Cortex of kidney (tissue), 1 donor: ENCODE measurements around the gene DUSP9.

ENCODE experiments used
- DNase-seq: peaks from one replicate; lab custom pipeline; 2025; lab: John Stamatoyannopoulos, UW

The DUSP9 gene

DNA sequence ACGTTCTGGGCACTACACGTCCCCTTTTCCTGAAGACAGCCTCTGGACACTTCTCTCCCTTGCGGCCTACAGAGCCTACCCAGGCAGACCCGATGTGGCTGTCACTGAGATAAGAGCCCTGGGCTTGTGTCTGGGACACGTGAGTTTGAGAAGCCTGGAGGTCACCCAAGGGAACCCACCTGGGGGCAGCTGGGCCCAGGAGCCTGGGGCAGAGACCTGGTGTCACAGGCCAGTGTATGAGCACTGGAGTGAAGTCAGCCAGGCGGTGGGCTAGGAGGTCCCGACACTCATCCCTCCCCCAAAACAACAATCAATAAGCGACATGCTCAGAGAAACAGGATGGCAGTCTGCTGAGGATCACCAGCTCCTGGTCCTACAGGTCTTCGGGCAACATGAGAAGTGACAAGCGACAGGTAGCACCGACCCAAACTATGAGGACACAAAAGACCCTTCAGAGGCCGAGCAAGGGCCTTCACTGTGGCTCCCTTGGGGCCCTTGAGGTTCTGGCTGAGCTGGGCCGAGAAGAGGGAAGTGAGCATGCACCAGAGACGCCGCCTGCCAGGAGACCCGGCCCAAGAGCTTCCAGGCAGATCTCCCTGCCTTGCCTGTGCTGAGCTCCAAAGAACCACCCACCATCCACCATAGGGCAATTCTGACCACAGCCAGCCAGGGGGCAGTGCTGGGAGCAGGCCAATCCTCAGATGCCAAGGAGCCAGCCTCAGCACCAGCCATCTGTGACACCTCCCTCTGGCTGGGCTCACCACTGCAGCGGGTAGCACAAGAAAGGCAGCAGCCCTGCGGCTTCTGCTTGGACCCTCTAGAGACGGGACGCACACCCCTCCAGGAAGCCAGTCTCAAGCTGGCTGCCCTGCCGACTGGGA is 11.0 kb upstream of the DUSP9 start:
- no peak for DNase-seq

DNA sequence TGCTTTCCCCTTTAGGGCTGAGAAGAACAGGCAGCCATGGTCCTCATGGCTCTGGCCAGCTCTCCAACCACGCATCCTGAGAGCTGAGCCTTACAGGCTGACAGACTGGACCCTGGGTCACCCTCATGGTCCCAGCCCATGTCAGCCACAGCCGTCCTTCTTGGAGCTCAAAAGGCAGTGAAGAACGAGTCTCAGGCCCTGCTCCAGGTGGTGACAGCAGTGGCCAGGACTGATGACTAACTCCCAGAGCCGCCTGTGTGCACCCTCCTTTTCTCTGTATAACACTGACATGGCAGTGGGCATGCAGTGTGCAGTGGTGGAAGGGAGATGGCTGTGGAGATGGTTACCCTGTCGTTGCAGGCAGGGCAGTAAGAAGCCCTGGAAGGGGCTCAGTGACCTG is 10.3 kb upstream of the DUSP9 start:
- no peak for DNase-seq

DNA sequence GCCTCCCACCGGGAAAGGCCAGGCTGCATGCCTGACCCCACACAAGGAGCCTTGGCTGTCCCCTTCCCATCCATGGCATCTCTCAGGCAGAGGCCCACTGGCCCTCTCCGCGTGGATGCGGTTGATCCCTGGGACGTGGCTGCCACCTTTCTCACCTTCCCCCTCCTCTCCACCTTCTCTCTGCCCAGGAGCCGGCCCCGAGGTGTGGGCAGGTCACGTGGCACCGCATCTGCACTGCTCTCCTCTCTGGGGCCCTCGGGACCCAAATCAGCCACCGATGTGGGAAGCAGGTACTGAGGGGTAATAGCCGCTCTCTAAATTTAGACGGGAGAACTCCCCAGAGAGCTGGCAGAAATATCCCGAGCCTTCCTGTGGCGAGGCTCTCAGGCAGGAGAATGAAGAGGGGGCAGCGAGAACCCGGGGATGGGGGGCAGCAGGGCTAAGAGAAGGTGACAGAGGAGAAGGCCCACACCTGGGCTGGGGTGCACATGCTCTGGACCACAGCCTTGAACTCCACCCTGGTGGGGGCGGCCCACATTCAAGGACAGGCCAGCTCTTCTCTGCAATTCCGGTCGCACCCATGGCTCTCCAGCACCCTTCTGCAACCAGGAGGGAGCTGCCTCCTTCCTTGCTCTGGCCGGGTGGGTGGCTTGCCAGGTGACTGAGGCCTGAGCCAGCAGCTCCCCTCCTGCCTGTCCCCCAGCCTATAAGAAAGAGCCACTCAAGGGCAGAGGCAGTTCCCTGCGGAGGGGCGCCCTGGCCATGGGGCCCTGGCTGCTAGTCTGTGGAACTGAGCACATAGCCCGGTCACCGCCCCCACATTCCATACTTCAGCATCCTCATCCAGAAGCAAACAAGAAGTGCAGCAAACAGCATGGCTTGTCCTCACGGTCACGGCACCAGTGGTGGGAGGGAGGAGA is 9.6 kb upstream of the DUSP9 start:
- no peak for DNase-seq

DNA sequence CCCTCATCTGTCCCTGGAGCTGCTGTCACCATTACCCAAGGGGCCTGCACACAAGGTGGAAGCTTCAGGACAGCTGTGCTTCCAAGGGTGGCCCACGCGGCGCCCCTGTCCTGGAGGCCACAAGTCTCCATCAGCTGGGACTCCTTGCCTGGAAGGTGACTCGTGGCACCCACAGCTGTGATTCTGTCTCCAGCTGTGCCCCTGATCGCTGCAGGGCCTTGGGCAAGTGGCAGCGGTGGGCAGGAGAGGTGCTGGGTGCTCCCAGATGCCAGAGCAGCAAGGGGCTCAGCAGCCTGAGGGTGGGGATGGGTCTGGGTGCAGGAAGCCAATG is 9.0 kb upstream of the DUSP9 start:
- no peak for DNase-seq

DNA sequence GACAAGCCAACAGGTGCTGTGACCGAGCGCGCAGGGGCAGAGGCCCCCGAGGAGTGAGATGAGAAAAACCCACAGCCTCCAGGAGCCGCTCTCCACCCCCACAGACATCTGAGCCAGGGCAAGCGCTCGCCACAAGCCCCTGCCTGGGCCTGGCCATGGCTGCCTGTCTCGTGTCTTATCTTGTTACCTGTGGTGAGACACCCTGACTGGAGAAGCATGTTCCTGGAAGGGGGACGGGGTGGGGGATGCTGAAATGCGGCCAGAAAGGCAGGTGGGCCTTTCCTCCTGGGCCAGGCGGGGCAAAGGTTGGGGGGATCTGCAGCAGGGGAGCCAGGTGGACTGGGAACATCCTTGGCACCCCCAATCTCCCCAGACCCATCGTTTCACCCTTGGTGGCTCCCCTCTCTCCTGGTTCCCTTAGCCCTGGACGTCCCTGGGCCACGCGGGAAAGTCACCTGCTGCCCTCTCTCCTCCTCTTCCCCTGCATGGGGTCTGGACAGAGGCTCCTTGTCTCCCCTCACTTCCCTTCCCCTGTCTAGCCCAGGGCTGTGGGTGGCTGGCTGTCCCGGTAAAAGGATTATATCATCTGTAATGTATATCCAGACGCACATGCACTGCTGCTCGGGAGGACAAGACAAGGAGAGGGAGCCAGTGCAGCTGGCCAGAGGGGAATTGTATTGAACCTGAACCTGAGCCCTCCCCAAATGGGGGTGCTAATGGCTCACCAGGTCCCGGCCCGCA is 8.4 kb upstream of the DUSP9 start:
- no peak for DNase-seq

DNA sequence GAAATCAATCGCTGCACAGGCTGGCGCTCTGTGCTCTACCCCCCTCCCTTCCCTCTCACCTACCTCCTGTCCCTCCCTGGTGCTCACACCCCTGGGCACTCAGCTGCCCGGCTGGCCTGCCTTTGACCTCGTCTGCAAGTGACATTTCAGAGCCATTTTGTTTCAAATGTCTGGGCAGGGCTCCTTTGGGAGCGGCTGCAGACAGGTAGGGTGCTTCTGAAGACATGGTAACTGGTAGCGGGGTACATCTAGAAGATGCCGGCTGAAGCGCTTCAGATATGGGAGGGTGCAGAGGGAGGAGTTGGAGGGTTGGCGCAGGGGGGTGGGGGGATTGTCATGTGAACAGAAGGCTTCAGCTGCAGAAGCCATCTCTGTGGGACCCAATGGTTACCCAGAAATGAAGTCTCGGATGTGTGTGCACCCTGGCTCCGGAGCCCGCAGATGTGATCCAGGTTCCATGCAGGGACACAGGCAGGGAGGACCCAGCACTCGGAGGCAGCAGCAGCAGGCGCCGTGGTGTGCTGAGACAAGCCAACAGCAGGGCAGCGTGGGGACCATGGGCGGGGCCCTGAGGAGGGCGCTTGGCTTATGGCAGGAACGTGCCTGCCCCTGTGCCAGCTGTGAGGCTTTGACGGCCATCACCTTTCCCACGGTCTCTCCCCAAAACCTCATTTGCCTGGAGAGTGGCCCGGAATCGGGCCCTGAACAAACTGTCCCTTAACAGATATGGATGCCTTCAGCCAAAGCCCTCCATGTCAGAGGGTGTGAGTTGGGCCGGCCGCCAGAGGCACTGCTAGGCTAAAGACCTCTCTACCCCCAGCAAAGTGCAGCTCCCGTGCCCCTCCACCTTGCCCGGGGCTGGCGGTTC is 7.6 kb upstream of the DUSP9 start:
- DNase-seq, result no peak

DNA sequence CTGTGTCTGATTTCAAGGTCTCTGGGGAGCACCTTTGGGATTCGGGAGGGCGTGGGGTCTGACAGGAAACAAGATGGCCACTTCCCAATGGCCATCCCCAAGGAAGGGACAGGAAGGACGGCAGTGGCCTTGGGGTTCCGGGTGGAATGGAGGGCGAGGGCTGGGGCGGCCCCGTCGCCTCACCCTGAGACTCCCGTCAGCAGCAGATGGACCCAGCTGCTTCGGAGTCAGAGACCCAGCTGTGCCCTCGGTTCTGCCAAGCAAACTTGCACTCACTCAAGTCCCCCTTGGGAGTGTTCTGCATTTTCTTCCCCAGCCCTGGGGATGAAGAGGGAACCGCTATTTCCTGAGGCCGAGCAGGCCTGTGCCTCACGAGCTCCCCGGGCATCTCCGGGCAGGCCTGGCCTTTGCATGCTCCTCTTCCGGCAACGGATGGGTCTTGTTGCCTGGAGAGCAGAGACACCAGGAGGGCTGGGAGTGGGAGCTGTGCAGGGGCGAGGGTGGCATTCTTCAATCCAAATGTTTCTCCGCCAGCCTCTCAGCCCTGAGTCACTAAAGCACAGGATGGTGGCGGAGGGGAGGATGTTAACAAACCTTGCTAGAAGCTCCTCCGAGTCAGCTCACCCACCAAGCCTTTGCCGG is 6.8 kb upstream of the DUSP9 start:
- DNase-seq, result no peak

DNA sequence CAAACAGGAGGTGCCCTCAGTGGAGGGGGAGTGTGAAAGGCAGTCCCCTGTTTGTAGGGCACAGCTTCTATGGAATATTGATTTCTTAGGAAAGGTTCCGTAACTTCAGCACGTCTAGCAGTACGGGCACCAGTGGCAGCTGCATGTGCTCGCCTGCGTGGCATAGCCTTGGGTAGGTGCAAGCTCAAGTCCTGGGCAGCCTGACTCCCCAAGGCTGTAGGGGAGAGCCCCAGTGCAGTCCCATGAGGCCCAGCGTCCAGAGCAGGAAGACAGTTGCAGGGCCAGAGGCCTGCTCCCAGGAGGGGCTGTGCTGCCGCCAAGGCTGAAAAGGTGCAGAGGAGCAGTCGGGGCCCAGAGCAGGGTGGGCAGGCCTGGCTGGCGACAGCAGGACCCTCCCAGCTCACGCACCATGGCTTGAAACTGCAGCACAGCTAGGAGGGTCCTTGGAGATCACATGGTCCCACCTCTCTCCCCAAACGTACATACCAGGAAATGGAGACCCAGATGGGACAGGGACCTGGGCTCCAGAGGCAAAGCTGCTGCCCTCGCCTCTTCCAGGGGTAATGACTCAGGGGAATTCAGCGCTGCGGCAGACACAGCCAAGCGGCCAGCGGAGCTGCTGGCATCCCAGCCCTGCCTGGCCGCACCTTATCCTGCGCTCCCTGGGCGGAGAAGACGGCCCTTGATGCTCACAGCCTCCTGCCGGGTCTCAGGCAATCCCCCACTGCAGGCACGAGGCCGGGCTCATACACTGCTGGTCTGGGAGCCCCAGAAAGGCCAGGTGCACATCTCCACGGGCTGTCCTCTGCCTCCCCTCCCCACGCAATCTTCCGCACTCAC is 6.0 kb upstream of the DUSP9 start:
- no peak for DNase-seq

DNA sequence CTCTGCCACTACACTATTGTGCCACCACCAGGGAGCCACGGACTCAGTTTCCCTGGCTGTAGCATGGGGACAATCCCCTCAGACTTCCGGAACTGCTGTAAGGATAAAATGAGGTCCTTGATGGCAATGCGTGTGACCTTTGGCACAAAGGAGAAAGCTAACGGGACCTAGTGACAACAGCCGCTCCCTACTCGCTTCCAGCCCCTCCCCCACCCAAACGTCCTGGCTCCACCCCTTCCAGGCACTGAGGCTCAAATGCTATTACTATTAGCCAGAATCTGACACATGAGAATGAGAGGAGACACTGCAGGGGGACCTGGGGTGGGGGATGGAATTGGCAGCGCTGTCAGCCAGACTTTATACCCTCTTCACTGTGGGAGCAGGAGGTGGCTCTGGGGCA is 5.4 kb upstream of the DUSP9 start:
- no peak for DNase-seq

DNA sequence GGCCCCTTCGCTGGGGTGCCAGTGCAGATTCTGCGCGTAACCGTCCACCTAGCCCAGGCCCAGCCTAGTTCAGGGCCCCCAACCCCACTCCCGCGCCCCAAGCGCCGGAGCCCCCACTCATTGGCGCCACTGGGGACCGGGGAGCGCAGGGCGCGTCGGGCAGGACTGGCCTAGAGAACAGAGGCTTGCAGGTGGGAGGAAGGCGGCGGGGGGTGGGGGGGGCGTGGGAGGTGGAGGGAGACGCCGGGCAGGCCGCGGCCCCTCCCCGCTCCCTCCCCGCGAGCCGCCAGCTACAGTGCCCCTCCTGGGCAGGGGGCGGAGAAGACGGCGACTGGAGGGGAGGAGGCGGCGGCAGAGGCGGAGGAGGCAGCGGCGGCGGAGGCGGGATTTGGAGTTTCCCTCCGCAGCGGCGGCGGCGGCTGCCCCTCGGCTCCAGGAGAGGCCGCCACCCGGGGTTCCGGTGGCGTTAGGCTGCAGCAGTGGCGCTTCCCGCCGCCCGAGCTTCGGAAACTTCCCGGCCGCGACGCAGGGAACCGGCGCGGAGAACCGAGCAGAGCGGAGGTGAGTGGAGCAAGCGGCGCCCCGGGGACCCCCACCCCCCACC is 4.8 kb upstream of the DUSP9 start:
- no peak for DNase-seq

DNA sequence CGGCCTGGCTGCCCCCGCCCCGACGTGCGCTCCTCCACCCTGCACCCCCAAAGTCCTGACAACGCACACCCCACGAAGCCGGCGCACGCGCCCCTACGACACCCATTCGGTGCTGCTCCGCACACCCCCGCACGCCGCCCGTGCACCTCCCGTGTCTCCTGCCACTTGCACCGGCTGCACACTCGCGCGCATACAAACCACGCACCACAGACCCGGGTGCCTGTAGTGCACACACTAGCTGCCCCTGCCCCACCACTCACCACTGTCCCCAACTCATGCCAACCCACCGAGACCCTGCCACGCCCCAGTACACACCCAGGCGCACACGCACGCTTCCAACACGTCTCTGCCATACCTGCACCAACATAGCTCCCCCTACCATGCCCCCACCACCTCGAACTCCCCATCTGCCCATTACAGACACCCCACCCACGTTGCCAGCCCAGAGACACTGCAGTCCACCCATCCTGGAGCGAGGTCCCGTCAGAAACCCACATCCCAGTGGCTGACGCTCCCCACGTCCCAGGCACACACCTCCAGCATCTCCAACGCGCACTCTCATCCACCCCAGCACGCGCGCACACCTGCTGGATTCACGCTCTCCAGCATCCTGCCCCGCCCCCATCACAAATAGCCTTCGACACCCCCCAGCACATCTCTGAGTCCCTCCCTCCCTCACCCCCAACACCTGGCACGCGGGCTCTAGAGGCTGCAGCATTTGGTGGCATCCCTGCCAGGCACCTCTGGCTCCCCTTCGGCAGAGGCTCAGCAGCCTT is 4.2 kb upstream of the DUSP9 start:
- no peak for DNase-seq

DNA sequence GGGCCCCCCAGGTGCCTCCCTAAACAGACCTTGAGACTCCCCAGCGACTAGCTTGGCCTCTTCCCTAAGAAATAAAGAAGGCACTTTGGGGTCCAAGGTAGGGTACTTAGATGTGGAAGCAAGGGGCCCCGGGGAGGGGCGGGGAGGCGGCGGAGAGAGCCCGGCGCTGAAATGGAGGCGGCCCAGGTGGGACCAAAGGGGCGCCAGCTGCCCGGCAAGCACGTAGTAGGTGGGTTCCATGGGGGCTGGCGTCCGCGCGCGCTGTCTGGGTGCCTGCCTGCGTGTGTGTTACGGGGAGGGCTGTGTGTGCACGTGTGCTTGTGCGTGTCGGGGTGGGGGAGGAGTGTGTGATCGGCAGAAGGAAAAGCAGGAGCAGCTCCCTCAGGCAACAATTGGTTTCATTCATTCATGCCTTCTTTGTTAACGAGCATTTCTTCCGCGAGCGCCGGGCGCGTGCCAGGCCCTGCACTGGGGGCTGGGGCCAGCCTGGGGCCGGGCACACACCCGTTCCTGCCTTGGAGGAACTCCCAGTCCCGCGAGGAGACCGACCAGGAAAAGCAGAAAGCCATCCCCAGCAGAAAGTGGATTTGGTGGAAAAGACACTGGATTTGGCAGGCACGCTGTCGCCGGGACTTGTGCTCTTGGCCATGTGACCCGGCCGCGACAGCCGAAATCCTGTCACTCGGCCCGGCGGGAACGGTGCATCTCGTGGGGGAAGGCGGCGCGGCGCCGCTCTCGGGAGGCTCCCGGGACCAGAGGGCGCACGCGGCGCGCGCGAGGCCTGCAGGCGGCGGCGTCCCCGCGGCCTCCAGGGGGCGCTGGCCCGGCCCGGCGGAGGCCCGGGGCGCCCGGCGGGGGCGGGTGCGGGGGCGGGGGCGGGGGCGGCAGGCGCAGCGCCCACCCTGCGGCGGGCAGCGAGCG is 3.3 kb upstream of the DUSP9 start:
- DNase-seq, result no peak

DNA sequence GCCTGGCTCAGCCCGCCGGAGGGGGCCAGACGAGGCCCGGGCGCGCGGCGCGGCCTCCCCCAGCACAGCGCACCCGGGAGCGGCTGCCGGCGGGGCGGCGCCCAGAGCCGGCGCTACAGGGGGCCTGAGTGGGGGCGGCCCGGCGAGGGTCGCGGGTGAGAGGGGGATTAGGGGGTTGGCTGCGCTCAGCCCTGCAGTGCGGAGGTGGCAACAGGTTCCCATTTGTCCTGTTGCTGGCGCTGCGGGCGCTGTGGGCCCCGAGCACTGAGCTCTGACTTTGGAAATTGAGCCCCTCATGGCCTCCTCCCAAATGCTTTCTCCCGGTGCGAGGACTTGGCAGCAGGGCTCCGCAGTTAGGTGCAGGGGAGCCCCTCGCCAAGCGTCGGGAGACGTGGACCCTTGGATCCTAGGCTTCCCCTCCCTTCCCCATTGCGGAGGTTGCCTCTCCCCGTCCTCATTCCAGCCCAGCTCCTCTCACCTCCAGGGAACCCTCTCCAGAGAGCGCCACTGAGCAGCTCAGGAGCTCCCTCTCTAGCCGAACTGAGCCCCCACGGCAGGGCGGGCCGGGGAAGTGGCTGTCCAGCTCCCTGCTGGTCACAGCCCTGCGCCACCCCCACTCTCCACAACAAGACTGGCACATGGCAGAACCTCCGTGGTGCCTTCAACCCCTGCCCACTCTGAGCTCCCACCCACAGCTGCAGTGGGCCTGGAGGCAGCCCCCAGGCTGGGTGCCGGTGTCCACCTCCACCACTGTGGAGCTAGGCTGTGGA is 2.5 kb upstream of the DUSP9 start:
- DNase-seq, result no peak

DNA sequence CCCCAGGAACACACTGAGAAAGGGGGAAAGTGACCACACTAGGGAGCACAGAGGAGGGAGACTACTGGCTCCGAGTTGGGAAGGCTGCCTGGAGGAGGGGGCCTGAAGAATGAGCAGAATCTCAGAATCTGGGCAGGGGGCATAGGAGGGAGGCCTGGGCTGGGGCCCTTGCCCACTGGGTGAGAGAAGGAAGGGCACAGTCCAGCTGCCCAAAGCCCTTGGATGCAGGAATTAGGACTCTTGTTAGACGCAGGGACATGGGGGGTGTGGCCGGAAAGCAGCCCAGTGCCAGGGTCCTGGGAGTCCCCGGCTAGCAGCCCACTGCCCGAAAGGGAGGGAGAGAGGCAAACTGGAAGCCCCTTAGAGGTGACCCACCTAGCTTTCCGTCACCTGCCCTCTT is 1.9 kb upstream of the DUSP9 start:
- no peak for DNase-seq

DNA sequence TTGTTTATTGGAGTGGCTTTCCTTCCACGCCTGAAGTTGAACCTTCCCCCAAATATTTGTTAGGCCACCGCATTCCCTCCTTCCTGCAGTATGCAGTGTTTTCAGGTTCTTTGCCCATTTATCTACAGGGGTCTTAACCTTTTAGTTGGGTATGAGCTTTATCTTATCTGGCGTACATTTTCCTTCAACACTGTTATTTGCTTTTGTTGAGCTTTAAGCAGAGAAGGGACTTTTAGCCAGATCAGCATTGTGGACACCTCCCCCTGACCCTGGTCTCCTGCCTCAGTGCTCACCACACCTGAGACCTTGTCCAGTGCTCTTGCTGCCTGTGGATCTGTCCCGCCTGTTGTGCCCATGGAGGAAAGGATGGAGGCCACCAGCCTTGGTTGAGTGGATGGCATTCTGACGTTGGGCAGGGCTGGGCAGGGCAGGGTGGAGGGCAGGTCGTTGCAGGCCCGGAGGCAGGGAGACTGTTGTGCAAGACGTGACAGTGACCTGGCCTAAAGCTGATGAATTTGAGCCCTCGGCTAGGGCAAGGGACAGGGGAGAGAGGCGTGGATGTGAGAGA is 998 bp upstream of the DUSP9 start:
- no peak for DNase-seq

DNA sequence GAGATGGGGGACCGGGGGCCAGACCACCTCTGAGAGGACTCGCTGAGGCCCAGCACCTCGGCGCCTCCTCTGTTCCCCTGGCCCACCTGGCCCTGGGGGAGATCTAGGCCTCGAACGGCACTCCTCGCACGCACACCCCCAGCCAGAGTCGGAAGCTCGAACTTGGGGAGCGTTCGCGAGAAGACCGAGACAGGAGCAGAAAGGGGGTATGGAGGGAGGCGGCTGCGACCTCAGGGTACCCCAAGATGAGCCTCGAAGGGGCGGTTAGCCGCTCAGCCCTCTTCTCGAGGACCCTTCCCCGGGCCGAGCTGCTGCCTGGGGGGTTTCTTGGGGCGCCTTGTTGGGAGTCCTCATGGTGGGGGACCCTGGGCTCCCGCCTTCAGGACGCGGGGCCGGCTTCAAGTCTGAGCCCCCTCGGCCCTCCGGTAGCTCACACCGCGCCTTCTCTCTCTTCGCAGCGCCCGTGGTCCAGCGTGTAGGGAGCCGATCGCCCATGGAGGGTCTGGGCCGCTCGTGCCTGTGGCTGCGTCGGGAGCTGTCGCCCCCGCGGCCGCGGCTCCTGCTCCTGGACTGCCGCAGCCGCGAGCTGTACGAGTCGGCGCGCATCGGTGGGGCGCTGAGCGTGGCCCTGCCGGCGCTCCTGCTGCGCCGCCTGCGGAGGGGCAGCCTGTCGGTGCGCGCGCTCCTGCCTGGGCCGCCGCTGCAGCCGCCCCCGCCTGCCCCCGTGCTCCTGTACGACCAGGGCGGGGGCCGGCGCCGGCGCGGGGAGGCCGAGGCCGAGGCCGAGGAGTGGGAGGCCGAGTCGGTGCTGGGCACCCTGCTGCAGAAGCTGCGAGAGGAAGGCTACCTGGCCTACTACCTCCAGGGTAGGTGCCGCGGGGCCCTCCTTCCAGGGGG is 706 bp downstream of the DUSP9 start:
- no peak for DNase-seq
